ENCODE results near the gene CCDC43. TPM values are rescaled to one million over a fixed set of nuclear protein-coding genes. Genes with fewer than 3 reads are reported as not detected.

Gene CCDC43
- total and polyA plus RNA-seq, 2 of the 8 experiments (the other 6 are each of a cell fraction or from before 2014, with no cell fraction given): 4.9 to 38.1 TPM

GRCh38 chr17:44645341-44645740 lies 44.2 kb downstream of the CCDC43 start:
- Histone ChIP-seq H3K4ac (replicated peaks; ENCODE audit: insufficient read length, low read depth, low read length) (no peak overlapping the region), H3K36me3 (ENCODE audit: control insufficient read depth in 2 of 4, insufficient read depth in 4 of 4, low read length in 3 of 4) (no peaks in the 10 kb centered on the region), H3K4me1 (replicated peaks in 1 of 4; ENCODE audit: control insufficient read depth in 3 of 4, insufficient read depth in 4 of 4, low read length in 3 of 4) (no peaks in the 10 kb centered on the region), H3K23me2 (ENCODE audit: low read depth, low read length) (no peaks in the 10 kb centered on the region), H2AK5ac (ENCODE audit: low read depth, low read length) (no peak overlapping the region), H3K79me2 (ENCODE audit: control insufficient read depth in 1 of 2, insufficient read depth in 2 of 2, low read length in 2 of 2) (no peaks in the 10 kb centered on the region), H3K56ac (replicated peaks; ENCODE audit: insufficient read length, low read depth, low read length) (no peak overlapping the region), H2BK5ac (ENCODE audit: low read depth, low read length) (no peak overlapping the region), H3K4me2 (ENCODE audit: insufficient read depth in 1 of 2, low read depth in 2 of 2, low read length in 2 of 2) (no peak overlapping the region), H3K9ac (replicated peaks in 1 of 4; ENCODE audit: extremely low read depth in 1 of 4, low read depth in 3 of 4, low read length in 3 of 4) (no peak overlapping the region), H4K8ac (ENCODE audit: extremely low read depth, insufficient read depth, low read length) (no peak overlapping the region), H3K4me3 (ENCODE audit: extremely low read depth in 1 of 4, insufficient read depth in 2 of 4, low read depth in 3 of 4, low read length in 4 of 4) (no peak overlapping the region), H3K23ac (ENCODE audit: insufficient read length) (no peak overlapping the region), H3K27ac (ENCODE audit: low read depth, low read length) (no peak overlapping the region), H3K27me3 (replicated peaks in 1 of 4; ENCODE audit: control insufficient read depth in 3 of 4, extremely low read depth in 1 of 4, insufficient read depth in 3 of 4, low read length in 3 of 4) (no peaks in the 10 kb centered on the region), H4K20me1 (replicated peaks in 1 of 2; ENCODE audit: control insufficient read depth in 1 of 2, insufficient read depth in 2 of 2, low read length in 2 of 2) (no peaks in the 10 kb centered on the region), H2BK12ac (ENCODE audit: low read depth, low read length) (no peak overlapping the region), H2BK15ac (ENCODE audit: low read length) (no peak overlapping the region), H3K79me1 (ENCODE audit: low read depth, low read length) (no peaks in the 10 kb centered on the region), H2AFZ (ENCODE audit: low read length) (no peak overlapping the region), H4K91ac (replicated peaks; ENCODE audit: insufficient read length, low read length) (no peak overlapping the region), H3K18ac (ENCODE audit: extremely low read depth, low read length) (no peak overlapping the region), H3K14ac (ENCODE audit: insufficient read length) (no peak overlapping the region), H2BK20ac (ENCODE audit: low read length) (no peak overlapping the region), H2BK120ac (replicated peaks; ENCODE audit: low read depth, low read length) (no peak overlapping the region), H4K5ac (ENCODE audit: insufficient read length, low read depth, low read length) (no peak overlapping the region), H3K9me3 (ENCODE audit: insufficient read depth in 2 of 2, low read depth in 1 of 2, low read length in 1 of 2) (no peaks in the 10 kb centered on the region)
- DNase-seq (ENCODE audit: low read depth in 1 of 2, low spot score in 2 of 2) (peak in 1 of 2 experiments; percentile 38), FAIRE-seq (no peak)
- 91% methylated on average over 8 of the region's 12 CpGs; no CpG with 5 or more reads in 1 of the 2 experiments for WGBS, 2 experiments (ENCODE audit: extremely low coverage in 1 of 2, insufficient coverage in 1 of 2, insufficient read length in 1 of 2, insufficient replicate concordance in 2 of 2, low coverage in 1 of 2, low lambda C conversion rate in 2 of 2, missing lambda C conversion rate in 1 of 2)
- no peak for TF ChIP-seq CEBPB (IDR thresholded peaks at IDR 0.05; ENCODE audit: low read depth, low read length)
- no peak for TF ChIP-seq SP4 (IDR thresholded peaks at IDR 0.05; ENCODE audit: low read length)
- no peak for TF ChIP-seq CTBP2 (IDR thresholded peaks at IDR 0.05; ENCODE audit: borderline replicate concordance, insufficient read depth, insufficient read length, low read length)
- TF ChIP-seq RXRA (IDR thresholded peaks at IDR 0.05; ENCODE audit: insufficient read depth, low read depth, low read length): no peak
- no peak for TF ChIP-seq KDM4A (IDR thresholded peaks at IDR 0.05; ENCODE audit: low read depth, low read length, severe bottlenecking)
- TF ChIP-seq SIN3A (conservative IDR thresholded peaks at IDR 0.05 in 1 of 2, IDR thresholded peaks at IDR 0.05 in 1 of 2; ENCODE audit: low read depth in 1 of 2, low read length in 2 of 2): no peak
- CTCF ChIA-PET (ENCODE audit: partially characterized antibody): interaction anchor here (0.9 to 2.5 kb wide), 5 partner anchors 8 to 112 kb away, joined by 3 to 9 read pairs (median 4); no protein-coding TSS in a partner anchor
- POLR2A ChIA-PET (ENCODE audit: partially characterized antibody): no interaction called here
